ENCODE results near the gene BST2.
"Not testable (repeated sequence)": the region's sequence is repeated elsewhere in the genome, so short reads cannot be mapped to it uniquely, and the experiment has no call there.

The BST2 gene

GRCh38 chr19:17385878-17386611 is 19.4 kb downstream of the BST2 start:
- no peak for FAIRE-seq

- FAIRE-seq: no peak
Measured at GRCh38 chr19:17380426-17381138, 24.8 kb downstream of the BST2 start.

- FAIRE-seq: no peak
Measured at GRCh38 chr19:17379221-17379631, 26.2 kb downstream of the BST2 start.

- no peak for FAIRE-seq
Measured at GRCh38 chr19:17378271-17378670, 27.2 kb downstream of the BST2 start.

GRCh38 chr19:17376935-17377600 is 28.4 kb downstream of the BST2 start, which contains the start of gene PLVAP:
TSS of gene PLVAP (minus strand) at chr19:17377342. CDS start at chr19:17377288, 54 bp downstream.
- no peak for FAIRE-seq

GRCh38 chr19:17370026-17370587 is 35.3 kb downstream of the BST2 start:
- FAIRE-seq: no peak

GRCh38 chr19:17365361-17365760 is 40.1 kb downstream of the BST2 start:
- FAIRE-seq: no peak

DNA sequence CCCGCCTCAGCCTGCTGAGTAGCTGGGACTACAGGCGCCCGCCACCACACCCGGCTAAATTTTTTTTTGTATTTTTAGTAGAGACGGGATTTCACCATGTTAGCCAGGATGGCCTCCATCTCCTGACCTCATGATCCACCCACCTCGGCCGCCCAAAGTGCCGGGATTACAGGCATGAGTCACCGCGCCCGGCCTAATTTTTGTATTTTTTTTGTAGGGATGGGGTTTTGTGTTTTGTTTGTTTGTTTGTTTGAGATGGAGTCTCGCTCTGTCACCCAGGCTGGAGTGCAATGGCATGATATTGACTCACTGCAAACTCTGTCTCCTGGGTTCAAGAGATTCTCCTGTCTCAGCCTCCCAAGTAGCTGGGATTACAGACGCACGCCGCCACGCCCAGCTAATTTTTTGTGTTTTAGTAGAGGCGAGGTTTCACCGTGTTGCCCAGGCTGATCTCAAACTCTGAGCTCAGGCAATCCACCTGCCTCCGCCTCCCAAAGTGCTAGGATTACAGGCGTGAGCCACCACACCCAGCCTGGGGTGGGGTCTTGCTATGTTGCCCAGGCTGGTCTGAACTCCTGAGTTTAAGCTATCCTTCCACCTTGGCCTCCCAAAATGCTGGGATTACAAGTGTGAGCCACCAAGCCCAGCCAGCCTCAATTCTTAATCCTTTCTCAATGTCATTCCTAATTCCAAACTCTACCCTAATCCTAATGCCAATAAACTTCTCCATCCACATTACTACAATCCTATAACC is 41.4 kb downstream of the BST2 start:
- not testable (repeated sequence) for FAIRE-seq

DNA sequence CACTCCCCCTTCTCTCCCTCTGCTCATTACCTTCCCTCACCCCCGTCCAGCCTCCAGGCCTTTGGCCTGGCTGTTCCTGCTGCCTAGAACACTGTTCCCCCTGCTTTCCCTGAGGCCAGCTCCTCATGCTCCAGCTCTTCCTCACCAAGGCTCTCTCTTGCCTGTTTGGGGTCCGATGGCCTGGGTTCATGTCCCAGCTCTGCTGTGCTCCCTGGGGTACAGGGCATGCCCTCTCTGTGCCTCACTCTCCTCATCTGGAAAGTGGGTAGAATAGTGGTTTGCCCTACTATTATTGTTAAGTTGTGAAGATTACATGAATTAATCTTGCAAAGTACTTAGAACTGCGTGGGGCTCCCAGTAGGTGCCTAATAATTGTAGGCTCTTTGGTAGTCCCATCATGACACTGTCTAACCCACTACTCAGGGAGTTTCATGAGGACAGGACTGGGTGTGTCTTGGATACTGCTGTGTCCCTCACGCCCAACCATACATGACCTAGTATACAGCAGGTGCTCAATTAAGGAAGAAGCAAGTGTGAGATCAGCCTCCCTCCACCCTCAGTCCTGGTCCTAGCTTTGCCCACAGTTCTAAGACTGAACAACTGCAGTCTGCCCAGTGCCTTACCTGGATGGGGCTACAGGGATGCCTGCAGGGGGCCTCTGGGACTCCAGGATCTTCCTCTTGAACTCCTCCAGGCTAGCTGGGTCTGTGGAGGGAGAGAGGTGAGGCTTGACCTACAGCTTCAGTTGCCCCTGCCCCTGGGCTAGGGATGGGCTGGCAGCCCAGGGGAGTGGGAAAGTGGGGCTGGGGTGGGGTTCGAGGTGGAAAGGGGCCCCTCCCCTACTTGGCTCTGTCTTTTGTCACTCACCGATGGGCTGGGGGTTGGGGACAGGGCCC is 45.3 kb downstream of the BST2 start:
- FAIRE-seq: no peak

DNA sequence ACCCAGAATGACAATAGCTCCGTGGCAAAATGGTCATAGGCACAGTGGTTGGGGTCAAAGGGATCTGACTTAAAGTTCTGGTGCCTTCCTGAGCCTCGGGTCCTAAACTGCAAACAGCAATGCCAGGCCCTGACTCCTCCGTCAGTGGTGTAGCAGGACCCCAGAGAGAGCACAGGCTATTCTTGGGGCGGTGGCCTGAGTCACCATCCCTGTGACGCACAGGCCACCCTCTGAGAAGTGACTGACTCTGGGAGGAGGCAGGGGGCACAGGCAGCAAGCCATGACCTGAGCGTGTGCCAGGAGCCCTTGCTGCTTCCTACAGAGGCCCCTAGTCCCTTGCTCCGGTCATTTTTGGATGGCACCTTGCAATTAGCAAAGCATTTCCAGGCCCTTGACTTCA is 47.0 kb downstream of the BST2 start:
- FAIRE-seq: no peak

GRCh38 chr19:17357724-17358123 is 47.7 kb downstream of the BST2 start:
- no peak for FAIRE-seq

DNA sequence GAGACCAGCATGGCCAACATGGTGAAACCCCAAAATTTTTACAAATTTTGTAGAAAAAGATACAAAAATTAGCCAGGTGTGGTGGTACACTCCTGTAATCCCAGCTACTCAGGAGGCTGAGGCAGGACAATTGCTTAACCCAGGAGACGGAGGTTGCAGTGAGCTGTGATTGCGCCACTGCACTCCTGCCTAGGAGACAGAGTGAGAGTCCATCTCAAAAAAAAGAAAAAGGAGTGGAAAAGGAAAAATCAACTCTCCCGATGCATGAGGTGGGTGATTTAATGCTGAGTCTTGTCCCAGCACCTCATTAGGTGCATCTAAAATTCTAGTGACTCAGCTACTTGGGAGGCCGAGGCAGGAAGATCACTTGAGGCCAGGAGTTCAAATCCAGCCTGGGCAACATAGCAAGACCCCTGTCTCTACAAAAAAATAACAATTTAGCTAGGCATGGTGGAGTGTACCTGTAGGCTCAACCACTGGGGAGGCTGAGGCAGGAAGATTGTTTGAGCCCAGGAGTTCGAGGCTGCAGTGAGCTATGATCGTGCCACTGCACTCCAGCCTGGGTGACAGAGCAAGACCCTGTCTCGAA is 48.3 kb downstream of the BST2 start:
- FAIRE-seq: no peak

DNA sequence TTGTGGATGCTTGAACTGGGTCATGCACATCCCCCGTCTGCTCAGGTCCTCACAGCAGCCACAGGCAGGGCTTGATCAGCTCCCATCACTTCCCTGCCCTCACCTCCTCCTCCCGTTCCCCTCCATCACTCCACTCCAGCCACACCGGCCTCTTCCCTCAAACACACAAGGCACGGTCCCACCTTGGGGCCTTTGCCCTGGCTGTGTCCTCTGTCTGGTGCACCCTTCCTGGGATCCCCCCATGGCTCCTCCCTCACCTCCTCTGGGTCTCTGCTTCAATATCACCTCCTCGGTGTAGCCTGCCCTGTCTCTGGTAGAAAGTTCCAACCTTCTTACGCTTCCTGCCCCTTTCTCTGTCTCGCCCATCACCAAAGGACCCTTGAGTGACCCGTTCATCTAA is 52.0 kb downstream of the BST2 start:
- FAIRE-seq: no peak
